Muscle of arm (tissue), 12 donors: ENCODE data around the gene SMTN. TPM values are rescaled to one million over a fixed set of nuclear protein-coding genes. Genes with fewer than 3 reads are reported as not detected.

Experiments used
- DNase-seq: peaks from one replicate; pipeline ENCODE4 v3.0.0-alpha.2; 2013
- polyA plus RNA-seq, 12 donors: library from polyadenylated mRNA; unstranded; fragments of 120-200 nt; gene quantifications; one replicate each; pipeline ENCODE4 v1.2.1, GENCODE V29; 2013; ENCODE audit not compliant: insufficient read length in 12 of 12

The SMTN gene
- polyA plus RNA-seq, 12 donors: 113 to 288 (median 218) TPM; not detected in 1

DNA sequence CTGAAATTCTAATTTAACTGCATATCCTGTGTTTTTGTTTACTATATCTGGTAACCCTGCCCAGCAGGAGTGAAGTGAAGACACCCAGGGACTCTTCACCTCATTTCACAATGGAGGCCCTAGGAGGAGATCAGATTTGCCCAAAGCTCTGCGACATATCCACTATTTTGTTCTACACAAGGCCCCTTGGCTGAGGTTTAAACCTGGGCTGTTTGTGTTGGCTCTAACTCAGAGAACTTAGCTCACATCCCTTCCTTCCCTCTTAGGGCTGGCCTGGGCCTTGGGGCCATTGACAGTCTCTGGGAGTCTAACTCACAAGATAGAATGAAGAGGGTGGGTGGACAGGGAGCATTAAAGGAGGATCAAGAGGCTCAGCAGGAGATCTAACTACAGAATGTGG is 67.4 kb downstream of the SMTN start:
- DNase-seq: no peak

DNA sequence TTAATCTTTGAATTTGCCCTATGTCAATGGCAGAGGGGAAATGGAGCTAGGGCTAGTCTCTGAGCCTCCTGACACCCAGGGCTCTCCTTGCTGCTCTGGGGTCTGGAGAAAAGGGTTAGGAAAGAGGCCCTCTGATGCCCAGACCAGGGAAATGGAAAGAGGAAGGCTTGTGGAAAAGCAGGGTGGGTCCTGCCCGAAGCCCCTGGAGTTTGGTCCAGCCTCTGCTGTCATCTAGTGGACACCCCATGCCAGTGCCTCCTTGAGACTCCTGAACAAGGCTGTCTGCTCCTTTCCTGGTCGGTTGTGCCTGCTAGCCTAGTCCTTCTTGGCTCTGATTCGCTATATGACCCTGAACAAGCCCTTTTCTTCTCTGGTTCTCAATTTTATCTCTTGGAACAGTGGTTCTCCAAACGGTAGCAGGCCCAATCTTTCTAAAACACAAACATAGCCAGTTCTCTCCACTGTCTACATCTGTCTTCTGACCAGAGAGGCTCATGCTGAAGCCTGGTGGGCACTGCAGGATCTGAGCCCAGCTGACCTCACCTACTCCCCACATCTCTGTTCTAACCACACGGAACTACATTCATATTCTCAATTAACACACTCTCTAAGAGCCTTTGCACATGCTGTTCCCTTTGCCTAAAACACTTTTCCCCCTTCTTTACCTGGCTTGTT is 68.0 kb downstream of the SMTN start:
- DNase-seq: peak; percentile 64

DNA sequence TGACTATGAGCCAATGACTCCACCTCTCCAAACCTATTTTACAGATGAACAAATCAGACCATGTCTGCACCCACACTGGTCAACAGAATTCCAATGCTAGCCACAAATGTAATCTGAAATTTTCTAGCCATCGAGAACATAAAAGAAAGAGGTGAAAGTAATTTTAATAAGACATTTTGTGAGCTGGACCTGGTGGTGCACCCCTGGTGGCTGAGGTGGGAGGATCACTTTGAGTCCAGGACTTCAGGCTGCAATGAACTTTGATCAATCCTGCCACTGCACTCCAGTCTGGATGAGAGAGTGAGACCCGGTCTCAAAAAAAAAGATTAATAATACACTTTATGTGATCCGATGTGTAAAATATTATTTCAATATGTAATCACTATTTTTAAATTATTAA is 69.5 kb downstream of the SMTN start:
- no peak for DNase-seq

- no peak for DNase-seq
Measured at GRCh38 chr22:31151872-31152271, 70.8 kb downstream of the SMTN start.

- no peak for DNase-seq
Measured at GRCh38 chr22:31153357-31153756, 72.2 kb downstream of the SMTN start.

Other genes starting within 250 kb of the SMTN start
- 10 to 100 TPM in 11 of 12 donors, not detected in 1; 19.6 to 30.3 (median 25.5) TPM for gene MORC2, start 112.5 kb upstream of the SMTN start, polyA plus RNA-seq
- 100 to 1,000 TPM in 10 of 12 donors, 10 to 100 TPM in 2; 92.5 to 162 (median 125) TPM for gene TUG1, start 112.1 kb upstream of the SMTN start, polyA plus RNA-seq
- gene SELENOM, start 26.2 kb downstream of the SMTN start, polyA plus RNA-seq: 10 to 100 TPM in 11 of 12 donors, not detected in 1; 12.7 to 29.7 (median 17.7) TPM
- gene INPP5J, start 41.6 kb downstream of the SMTN start, polyA plus RNA-seq: 1 to 10 TPM in 6 of 12 donors, under 1 TPM in 4, not detected in 2; 0.31 to 1.8 (median 1.1) TPM
- under 1 TPM in 1 of 12 donors, not detected in 11; 0.14 TPM for gene PLA2G3, start 59.2 kb downstream of the SMTN start, polyA plus RNA-seq
- gene RNF185, start 78.9 kb downstream of the SMTN start, polyA plus RNA-seq: 10 to 100 TPM in 11 of 12 donors, not detected in 1; 18.8 to 32.3 (median 24.6) TPM
- 10 to 100 TPM in 11 of 12 donors, not detected in 1; 17.9 to 34.8 (median 22.7) TPM for gene LIMK2, start 131.0 kb downstream of the SMTN start, polyA plus RNA-seq
- 1 to 10 TPM in 11 of 12 donors, not detected in 1; 1.9 to 8.7 (median 4.2) TPM for gene PIK3IP1, start 211.2 kb downstream of the SMTN start, polyA plus RNA-seq